Fibroblast of lung (primary cell): Measurements from ENCODE around the gene WDR62. TPM values are rescaled to one million over a fixed set of nuclear protein-coding genes. Genes with fewer than 3 reads are reported as not detected.

Experiments
- DNase-seq, 2 donors: peaks; one replicate each; pipeline versions ENCODE4 v3.0.0 to v3.0.0-alpha.2; 2010; ENCODE audit warnings: low read depth in 2 of 2
- H2AFZ ChIP-seq: 2 replicates; pipeline ENCODE4 v1.5.1; 2012; ENCODE audit warnings: low read length, control low read depth, inconsistent platforms
- H3K27ac ChIP-seq: 2 replicates; pipeline ENCODE4 v1.5.1; 2011; ENCODE audit warnings: low read length, control low read depth; ENCODE audit not compliant: insufficient read depth
- H3K27me3 ChIP-seq: 2 replicates; pipeline ENCODE4 v1.5.1; 2011; ENCODE audit warnings: mild to moderate bottlenecking, low read length; ENCODE audit not compliant: control insufficient read depth, insufficient read depth
- H3K36me3 ChIP-seq: 2 replicates; pipeline ENCODE4 v1.5.1; 2011; ENCODE audit warnings: low read length; ENCODE audit not compliant: control insufficient read depth, insufficient read depth
- H3K4me1 ChIP-seq: 2 replicates; pipeline ENCODE4 v1.5.1; 2011; ENCODE audit warnings: low read length; ENCODE audit not compliant: control insufficient read depth, insufficient read depth; ENCODE audit errors: extremely low read depth
- H3K4me2 ChIP-seq: 2 replicates; pipeline ENCODE4 v1.5.1; 2011; ENCODE audit warnings: low read length, control low read depth; ENCODE audit not compliant: insufficient read depth; ENCODE audit errors: extremely low read depth
- H3K4me3 ChIP-seq, 4 experiments: fragments of 200-600 bp in 1 of 4; sonication (generic) in 1 of 4; replicated peaks in 1 of 4; 2 replicates each; pipeline ENCODE4 v1.5.1; 2011 to 2016; ENCODE audit warnings: low read length in 4 of 4, low read depth in 3 of 4, mild to moderate bottlenecking in 3 of 4, control low read depth in 2 of 4, inconsistent platforms in 1 of 4, mixed read lengths in 1 of 4; ENCODE audit not compliant: insufficient read depth in 1 of 4; ENCODE audit errors: control extremely low read depth in 1 of 4
- H3K79me2 ChIP-seq: 2 replicates; pipeline ENCODE4 v1.5.1; 2012; ENCODE audit warnings: mild to moderate bottlenecking, low read length, inconsistent platforms; ENCODE audit not compliant: control insufficient read depth, insufficient read depth
- H3K9ac ChIP-seq: 2 replicates; pipeline ENCODE4 v1.5.1; 2011; ENCODE audit warnings: mild to moderate bottlenecking, low read length, control low read depth; ENCODE audit not compliant: insufficient read depth
- H3K9me3 ChIP-seq: 2 replicates; pipeline ENCODE4 v1.5.1; 2012; ENCODE audit warnings: low read depth, low read length; ENCODE audit not compliant: control insufficient read depth, insufficient read depth
- H4K20me1 ChIP-seq: 2 replicates; pipeline ENCODE4 v1.5.1; 2011; ENCODE audit warnings: low read length; ENCODE audit not compliant: control insufficient read depth, insufficient read depth; ENCODE audit errors: extremely low read depth
- CTCF ChIP-seq, 2 donors: IDR thresholded peaks in 1 of 2; conservative IDR thresholded peaks in 1 of 2; 1 replicate in 1 of 2; 2 replicates in 1 of 2; pipeline ENCODE4 v1.5.1; 2011 to 2012; ENCODE audit warnings: low read length in 2 of 2, control low read depth in 1 of 2, inconsistent platforms in 1 of 2, low read depth in 1 of 2, mild to moderate bottlenecking in 1 of 2
- EZH2 ChIP-seq: IDR thresholded peaks from 2 replicates; pipeline ENCODE4 v1.5.1; 2012; ENCODE audit warnings: low read length, control low read depth, mild to moderate bottlenecking; ENCODE audit errors: missing control alignments
- polyA minus RNA-seq: library from RNA; depleted of rRNA, polyadenylated mRNA; stranded (reverse); fragments of >200 nt; gene quantifications from 2 replicates; pipeline ENCODE4 v1.2.3, GENCODE V29; 2011; ENCODE audit warnings: low replicate concordance
- polyA plus RNA-seq, 2 donors: library from polyadenylated mRNA; depleted of rRNA in 1 of 2; stranded (reverse) in 1 of 2; unstranded in 1 of 2; fragments of >200 nt; gene quantifications; 2 replicates each; pipeline ENCODE4 v1.2.1, GENCODE V29; 2011 to 2012; ENCODE audit warnings: missing spikeins in 1 of 2
- total RNA-seq: library from RNA; depleted of rRNA; stranded (reverse); fragments of >200 nt; gene quantifications from 2 replicates; pipeline ENCODE4 v1.2.1, GENCODE V29; 2014

The WDR62 gene
- 0.26 and 2.8 TPM in 2 replicates for total RNA-seq
- 1.1 and 6.3 TPM in 2 replicates for polyA plus RNA-seq
- polyA plus RNA-seq (2012) = 1.5 and 6.9 TPM in 2 replicates
- polyA minus RNA-seq = 6.4 and 21.9 TPM in 2 replicates

GRCh38 chr19:36054733-36055686 lies at the start of gene WDR62:
Gene WDR62, plus strand, starts transcription at chr19:36054897. Its CDS starts 75 bp downstream, at chr19:36054972.
- peak within 1 kb of the TSS; percentile 67 to 81 (median 78) for H3K4me3 ChIP-seq
- H3K4me1 ChIP-seq = peaks cover 3% of the 10 kb centered on the region
- H3K79me2 ChIP-seq = peaks cover 28% of the 10 kb centered on the region
- H3K9ac ChIP-seq = peak within 1 kb of the TSS; percentile 71
- DNase-seq = peak in 1 of 2 donors; percentile 87
- peak within 1 kb of the TSS; percentile 84 for H2AFZ ChIP-seq
- no peaks in the 10 kb centered on the region for H3K27me3 ChIP-seq
- H3K4me2 ChIP-seq = peak within 1 kb of the TSS; percentile 98
- no peaks in the 10 kb centered on the region for H4K20me1 ChIP-seq
- H3K9me3 ChIP-seq = no peaks in the 10 kb centered on the region
- no peak for TF ChIP-seq CTCF (conservative IDR thresholded peaks at IDR 0.05 in 1 of 2, IDR thresholded peaks at IDR 0.05 in 1 of 2; ENCODE audit: low read depth in 1 of 2, low read length in 2 of 2)
- TF ChIP-seq EZH2 = no peak
- H3K27ac ChIP-seq = peak within 1 kb of the TSS; percentile 92
- peaks cover under 1% of the 10 kb centered on the region for H3K36me3 ChIP-seq

DNA sequence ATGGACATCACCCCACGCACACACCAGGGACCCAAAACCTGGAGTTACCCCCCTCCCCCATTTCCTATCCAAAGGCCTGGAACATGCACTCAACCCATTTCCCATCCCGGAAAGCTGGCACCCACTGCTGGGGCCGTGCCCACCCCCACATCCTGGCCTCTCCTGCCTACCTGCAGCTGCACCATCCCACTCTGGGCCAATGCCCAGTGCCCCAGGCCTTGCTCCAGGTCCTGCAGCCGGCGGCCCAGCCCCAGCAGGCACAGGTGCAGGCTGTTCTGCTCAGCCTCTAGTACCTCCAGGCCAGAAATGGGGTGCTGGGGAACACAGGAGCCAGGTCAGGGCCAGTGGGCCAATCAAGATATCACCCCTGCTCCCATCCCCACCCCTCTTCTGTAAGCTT lies 47.7 kb upstream of the WDR62 start:
- no peak overlapping the region for H3K27ac ChIP-seq
- H3K4me1 ChIP-seq = peaks cover 3% of the 10 kb centered on the region
- no peaks in the 10 kb centered on the region for H3K79me2 ChIP-seq
- H3K4me2 ChIP-seq = no peak overlapping the region
- no peak overlapping the region for H3K4me3 ChIP-seq
- H2AFZ ChIP-seq = no peak overlapping the region
- no peak for DNase-seq
- H4K20me1 ChIP-seq = no peaks in the 10 kb centered on the region
- no peak overlapping the region for H3K9ac ChIP-seq
- H3K27me3 ChIP-seq = no peaks in the 10 kb centered on the region
- no peaks in the 10 kb centered on the region for H3K36me3 ChIP-seq
- TF ChIP-seq EZH2 (no peak), CTCF (conservative IDR thresholded peaks at IDR 0.05 in 1 of 2, IDR thresholded peaks at IDR 0.05 in 1 of 2; ENCODE audit: low read depth in 1 of 2, low read length in 2 of 2) (no peak)
- H3K9me3 ChIP-seq = no peaks in the 10 kb centered on the region

- Histone ChIP-seq H3K36me3 (no peaks in the 10 kb centered on the region), H3K27ac (no peak within 1 kb of the TSS), H3K9me3 (no peaks in the 10 kb centered on the region), H3K4me1 (peaks cover 6% of the 10 kb centered on the region), H3K9ac (peak within 1 kb of the TSS; percentile 46), H4K20me1 (no peaks in the 10 kb centered on the region), H3K4me2 (peak within 1 kb of the TSS; percentile 59), H2AFZ (peak within 1 kb of the TSS; percentile 41), H3K79me2 (peaks cover 4% of the 10 kb centered on the region), H3K4me3 (peak within 1 kb of the TSS; percentile 15 to 51 (median 29)), H3K27me3 (no peaks in the 10 kb centered on the region)
- TF ChIP-seq EZH2 (no peak), CTCF (conservative IDR thresholded peaks at IDR 0.05 in 1 of 2, IDR thresholded peaks at IDR 0.05 in 1 of 2; ENCODE audit: low read depth in 1 of 2, low read length in 2 of 2) (no peak)
- no peak for DNase-seq
Measured at GRCh38 chr19:36008336-36008978, 46.2 kb upstream of the WDR62 start, which contains the start of gene SYNE4. Gene SYNE4, minus strand, starts transcription at chr19:36008813. Its CDS starts 132 bp downstream, at chr19:36008681.
